K562 (cell line): ENCODE results near the gene DELE1. TPM values are rescaled to one million over a fixed set of nuclear protein-coding genes. Genes with fewer than 3 reads are reported as not detected.

Experiments used
- AFF4 ChIP-seq: sonication (generic); formaldehyde crosslinking; IDR thresholded peaks from 2 replicates; pipeline ENCODE4 v1.8.0; 2023; ENCODE audit warnings: mild to moderate bottlenecking, missing genetic modification reagents
- BMI1 ChIP-seq: fragments of 150-350 bp; IDR thresholded peaks from 2 replicates; pipeline ENCODE4 v1.6.1; 2014; ENCODE audit warnings: low read length
- E2F1 ChIP-seq: sonication (generic); formaldehyde crosslinking; IDR thresholded peaks from 2 replicates; pipeline ENCODE4 v1.8.1; 2023; ENCODE audit warnings: mild to moderate bottlenecking, missing genetic modification reagents, moderate library complexity
- E4F1 ChIP-seq: fragments of 250-450 bp; sonication (Bioruptor Pico); IDR thresholded peaks from 2 replicates; pipeline ENCODE4 v1.5.0; 2021; ENCODE audit warnings: mild to moderate bottlenecking, borderline replicate concordance
- HDAC2 ChIP-seq: fragments of 450-650 bp; IDR thresholded peaks from 2 replicates; pipeline ENCODE4 v1.6.1; 2016; ENCODE audit warnings: mild to moderate bottlenecking
- HEY1 ChIP-seq: fragments of 250-450 bp; sonication (Bioruptor Pico); IDR thresholded peaks from 2 replicates; pipeline ENCODE4 v1.5.0; 2020; ENCODE audit warnings: mild to moderate bottlenecking, moderate library complexity, borderline replicate concordance
- MCM5 ChIP-seq: fragments of 450-650 bp; IDR thresholded peaks from 2 replicates; pipeline ENCODE4 v1.6.1; 2016; ENCODE audit warnings: low read depth
- NKRF ChIP-seq: fragments of 450-650 bp; IDR thresholded peaks from 2 replicates; pipeline ENCODE4 v1.6.1; 2016; ENCODE audit warnings: borderline replicate concordance
- NRF1 ChIP-seq, 2 experiments: fragments of 450-650 bp; IDR thresholded peaks in 1 of 2; conservative IDR thresholded peaks in 1 of 2; 2 replicates each; pipeline ENCODE4 v1.6.1; 2014; ENCODE audit warnings: mild to moderate bottlenecking in 2 of 2
- PYGO2 ChIP-seq: fragments of 450-650 bp; IDR thresholded peaks from 2 replicates; pipeline ENCODE4 v1.6.1; 2016; ENCODE audit warnings: mild to moderate bottlenecking, missing genetic modification characterization, moderate library complexity, missing compliant biosample characterization
- SIX5 ChIP-seq, 2 experiments: IDR thresholded peaks; 2 replicates each; pipeline ENCODE4 v1.6.1; 2011; ENCODE audit warnings: low read length in 2 of 2, borderline replicate concordance in 1 of 2, low read depth in 1 of 2, mild to moderate bottlenecking in 1 of 2, moderate library complexity in 1 of 2; ENCODE audit not compliant: insufficient read depth in 1 of 2
- SREBF1 ChIP-seq: fragments of 150-350 bp; IDR thresholded peaks from 2 replicates; pipeline ENCODE4 v1.6.1; 2014; ENCODE audit warnings: antibody characterized with exemption, low read depth, low read length, borderline replicate concordance
- SRSF9 ChIP-seq: fragments of 200-400 bp; formaldehyde crosslinking; IDR thresholded peaks from 2 replicates; pipeline ENCODE4 v1.6.1; 2017; ENCODE audit warnings: low read depth, low read length, borderline replicate concordance
- STAG1 ChIP-seq: sonication (generic); formaldehyde crosslinking; IDR thresholded peaks from 2 replicates; pipeline ENCODE4 v1.5.0; 2020; ENCODE audit warnings: missing genetic modification reagents, borderline replicate concordance
- ZBTB1 ChIP-seq: sonication (generic); formaldehyde crosslinking; IDR thresholded peaks from 2 replicates; pipeline ENCODE4 v1.8.1; 2023; ENCODE audit warnings: missing genetic modification reagents, low read depth, mild to moderate bottlenecking, borderline replicate concordance
- ZNF121 ChIP-seq: sonication (generic); formaldehyde crosslinking; conservative IDR thresholded peaks from 2 replicates; pipeline ENCODE4 v1.8.0; 2022; ENCODE audit warnings: missing genetic modification reagents
- ZNF232 ChIP-seq: sonication (generic); formaldehyde crosslinking; IDR thresholded peaks from 2 replicates; pipeline ENCODE4 v1.8.0; 2022; ENCODE audit warnings: mild to moderate bottlenecking, missing genetic modification reagents
- ZNF444 ChIP-seq: fragments of 250-450 bp; sonication (Bioruptor Pico); IDR thresholded peaks from 2 replicates; pipeline ENCODE4 v1.4.0; 2020; ENCODE audit warnings: mild to moderate bottlenecking, moderate library complexity
- polyA plus RNA-seq, 8 experiments: library from polyadenylated mRNA; depleted of rRNA in 4 of 8; stranded (reverse) in 5 of 8; unstranded in 3 of 8; fragments of >200 nt; fragmentation: Nextera tagmentation in 2 of 8; fragmentation: Illumina TruSeq in 1 of 8; extraction: Ambion mirVana in 2 of 8; extraction: Trizol in 1 of 8; gene quantifications; 2 replicates each; pipeline versions ENCODE4 v1.2.1 to v1.2.3, GENCODE V29; 2011 to 2014; ENCODE audit warnings: inconsistent platforms in 1 of 8, missing spikeins in 1 of 8
- total RNA-seq, 7 experiments: library from RNA; depleted of rRNA in 6 of 7; stranded (reverse); fragments of >200 nt in 6 of 7; fragmentation: Illumina TruSeq in 2 of 7; extraction: Trizol in 2 of 7; gene quantifications; 2 replicates each; pipeline versions ENCODE4 v1.2.1 to v1.2.3, GENCODE V29; 2011 to 2021; ENCODE audit warnings: low replicate concordance in 1 of 7

DELE1 gene
- total and polyA plus RNA-seq, 9 of the 15 experiments (the other 6 are each of a cell fraction or from before 2014, with no cell fraction given), result 16.6 to 74.4 (median 49.8) TPM

GRCh38 chr5:141968914-141969608 is 45.4 kb downstream of the DELE1 start, which contains the start of gene RNF14 (continued):
- peak; percentile 69; the same call in 1 of the 2 replicates for TF ChIP-seq NKRF
- no peak for TF ChIP-seq BMI1
- peak; percentile 80; the same call in 1 of the 2 replicates for TF ChIP-seq ZBTB1 (CRISPR knock-in tag)
- no peak for TF ChIP-seq E4F1 (CRISPR knock-in tag)
- TF ChIP-seq AFF4 (CRISPR knock-in tag), result peak; percentile 86; the same call in 1 of the 2 replicates
- TF ChIP-seq ZNF232 (CRISPR knock-in tag), result 0 out of 2 replicates have a peak, but pooled peaks have one; percentile 72
- TF ChIP-seq HEY1 (CRISPR knock-in tag), result 0 out of 2 replicates have a peak, but pooled peaks have one; percentile 72
- peak; percentile 87; the same call in 1 of the 2 replicates for TF ChIP-seq E2F1 (CRISPR knock-in tag)
- peak; percentile 95 to 96 for TF ChIP-seq NRF1 (conservative IDR thresholded peaks at IDR 0.05 in 1 of 2, IDR thresholded peaks at IDR 0.05 in 1 of 2)
- no peak for TF ChIP-seq PYGO2
- no peak for TF ChIP-seq ZNF444 (CRISPR knock-in tag)
- no peak for TF ChIP-seq SIX5 (IDR thresholded peaks at IDR 0.05; ENCODE audit: borderline replicate concordance in 1 of 2, insufficient read depth in 1 of 2, low read depth in 1 of 2, low read length in 2 of 2)
- TF ChIP-seq STAG1 (CRISPR knock-in tag), result no peak; the same call in 1 of the 2 replicates
- TF ChIP-seq SREBF1, result no peak
- TF ChIP-seq MCM5, result no peak
- no peak for TF ChIP-seq ZNF121 (CRISPR knock-in tag)
- no peak for TF ChIP-seq SRSF9
- TF ChIP-seq HDAC2, result no peak; the same call in 1 of the 2 replicates
